Measurements from ENCODE around the gene PSMG1. TPM values are rescaled to one million over a fixed set of nuclear protein-coding genes. Genes with fewer than 3 reads are reported as not detected.

PSMG1 gene
- total RNA-seq: 10 to 100 TPM in 4 of 6 donors, 1 to 10 TPM in 2; 6.1 to 24.6 (median 19.7) TPM

GRCh38 chr21:39183272-39184049 lies at the start of gene PSMG1:
PSMG1 (minus strand) TSS chr21:39183451; CDS start chr21:39183385, 66 bp downstream.
- DNase-seq: peak; percentile 98 to 100
- no peaks in the 10 kb centered on the region for H3K9me3 ChIP-seq
- TF ChIP-seq POLR2A (IDR thresholded peaks at IDR 0.05) (peak in 3 of 4 donors; percentile 54 to 88 (median 79)), EP300 (IDR thresholded peaks at IDR 0.05) (no peak), POLR2AphosphoS5 (IDR thresholded peaks at IDR 0.05) (peak; percentile 83 to 93), CTCF (IDR thresholded peaks at IDR 0.05) (peak in 1 of 6 experiments; percentile 26)
- H3K27ac ChIP-seq: peak within 1 kb of the TSS; percentile 89 to 92 (median 91)
- H3K4me1 ChIP-seq: peaks cover 13 to 28% (median 19%) of the 10 kb centered on the region in 4 donors
- peaks cover 0 to 15% (median 8%) of the 10 kb centered on the region in 4 donors for H3K36me3 ChIP-seq
- H3K27me3 ChIP-seq: no peaks in the 10 kb centered on the region
- ATAC-seq (ENCODE audit: low FRiP score in 2 of 2): peak; percentile 99 to 100
- peak within 1 kb of the TSS; percentile 68 to 88 (median 87) for H3K4me3 ChIP-seq
- 0% methylated on average over 54 to 68 of the region's 76 CpGs for WGBS, 2 donors

- Histone ChIP-seq H3K4me3 (no peak overlapping the region), H3K27me3 (no peaks in the 10 kb centered on the region), H3K36me3 (peaks cover 14 to 82% (median 29%) of the 10 kb centered on the region in 4 donors), H3K4me1 (peaks cover 0 to 9% (median 3%) of the 10 kb centered on the region in 4 donors), H3K27ac (peak overlapping the region in 2 of 4 donors; percentile 2 to 7), H3K9me3 (no peaks in the 10 kb centered on the region)
- no peak for TF ChIP-seq EP300 (IDR thresholded peaks at IDR 0.05)
- TF ChIP-seq POLR2AphosphoS5 (IDR thresholded peaks at IDR 0.05): no peak
- no peak for TF ChIP-seq POLR2A (IDR thresholded peaks at IDR 0.05)
- TF ChIP-seq CTCF (IDR thresholded peaks at IDR 0.05): no peak
- peak in 1 of 2 donors; percentile 44 for DNase-seq
- 66 to 77% methylated on average over 3 of the region's 3 CpGs for WGBS, 2 donors
- peak; percentile 46 to 69 for ATAC-seq (ENCODE audit: low FRiP score in 2 of 2)
These were observed 49.6 kb upstream of the PSMG1 start for GRCh38 chr21:39232861-39233291.

- peaks cover 6 to 55% (median 21%) of the 10 kb centered on the region in 4 donors for H3K36me3 ChIP-seq
These were observed 41.7 kb upstream of the PSMG1 start for GRCh38 chr21:39224930-39225329.

GRCh38 chr21:39221997-39222486 lies 38.8 kb upstream of the PSMG1 start:
- TF ChIP-seq EP300 (IDR thresholded peaks at IDR 0.05) (no peak), CTCF (IDR thresholded peaks at IDR 0.05) (no peak), POLR2AphosphoS5 (IDR thresholded peaks at IDR 0.05) (no peak), POLR2A (IDR thresholded peaks at IDR 0.05) (no peak)
- Histone ChIP-seq H3K4me1 (peaks cover 0 to 3% (median 0%) of the 10 kb centered on the region in 4 donors), H3K27ac (no peak overlapping the region), H3K36me3 (peaks cover 6 to 62% (median 12%) of the 10 kb centered on the region in 4 donors), H3K9me3 (no peaks in the 10 kb centered on the region), H3K27me3 (no peaks in the 10 kb centered on the region), H3K4me3 (no peak overlapping the region)
- DNase-seq: no peak
- no peak for ATAC-seq (ENCODE audit: low FRiP score in 2 of 2)
- 71 to 76% methylated on average over 3 of the region's 3 CpGs for WGBS, 2 donors

More at GRCh38 chr21:39224930-39225329, 41.7 kb upstream of the PSMG1 start:
- no peak overlapping the region for H3K27ac ChIP-seq
- H3K27me3 ChIP-seq: no peaks in the 10 kb centered on the region
- no peak for TF ChIP-seq POLR2A (IDR thresholded peaks at IDR 0.05)
- TF ChIP-seq POLR2AphosphoS5 (IDR thresholded peaks at IDR 0.05): no peak
- TF ChIP-seq EP300 (IDR thresholded peaks at IDR 0.05): no peak
- no peak for TF ChIP-seq CTCF (IDR thresholded peaks at IDR 0.05)
- 97 to 100% methylated on average over 3 of the region's 3 CpGs for WGBS, 2 donors
- H3K4me3 ChIP-seq: no peak overlapping the region
- no peak for ATAC-seq (ENCODE audit: low FRiP score in 2 of 2)
- H3K4me1 ChIP-seq: peaks cover 0 to 3% (median 0%) of the 10 kb centered on the region in 4 donors
- H3K9me3 ChIP-seq: no peaks in the 10 kb centered on the region
- no peak for DNase-seq
